Measurements from ENCODE around the gene WDR90. TPM values are rescaled to one million over a fixed set of nuclear protein-coding genes. Genes with fewer than 3 reads are reported as not detected.

The WDR90 gene
- 8.5 TPM in 2 replicates for total RNA-seq

DNA sequence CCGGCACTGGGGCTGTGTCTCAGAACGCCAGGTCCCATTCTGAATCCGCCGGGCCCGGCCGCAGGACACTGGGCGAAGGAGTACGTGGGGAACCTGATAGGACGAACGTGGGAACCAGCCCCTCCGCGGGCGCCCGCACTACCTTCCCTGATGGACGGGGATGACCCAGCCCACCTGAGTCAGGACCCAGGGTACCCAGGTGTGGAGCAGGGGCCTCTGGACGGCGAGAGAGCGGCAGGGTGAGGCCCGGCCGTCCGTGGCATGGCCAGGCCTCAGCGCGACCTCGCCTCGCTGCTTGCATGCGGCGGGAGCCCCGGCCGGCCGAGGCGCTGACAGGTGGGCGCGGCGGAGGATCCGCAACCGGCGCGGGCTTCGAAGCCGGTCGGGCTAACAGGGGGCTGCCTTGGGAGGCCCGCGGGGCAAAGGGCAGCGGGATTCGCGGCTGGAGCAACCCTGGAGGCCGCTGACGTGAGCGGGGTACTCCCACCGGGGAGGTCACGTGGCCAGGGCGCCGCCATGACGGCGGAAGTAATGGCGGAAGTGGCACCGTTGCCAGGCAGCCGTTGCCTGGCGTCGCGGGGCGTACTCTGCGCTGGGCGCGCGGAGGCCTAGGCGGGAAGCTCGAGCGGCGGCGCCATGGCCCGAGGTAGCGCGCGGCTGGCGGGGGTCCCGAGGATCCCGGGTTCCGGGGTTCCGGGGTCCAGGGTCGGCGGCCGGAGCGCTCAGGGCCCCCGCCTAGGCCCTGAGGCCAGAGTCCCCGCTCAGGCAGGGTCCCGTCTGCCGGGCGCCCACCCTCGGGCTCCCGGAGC, at the start of gene WDR90:
Gene WDR90, plus strand, starts transcription at position 585 of the 809 bp plus-strand sequence. Its CDS starts 52 bp downstream, at position 637.

DNA sequence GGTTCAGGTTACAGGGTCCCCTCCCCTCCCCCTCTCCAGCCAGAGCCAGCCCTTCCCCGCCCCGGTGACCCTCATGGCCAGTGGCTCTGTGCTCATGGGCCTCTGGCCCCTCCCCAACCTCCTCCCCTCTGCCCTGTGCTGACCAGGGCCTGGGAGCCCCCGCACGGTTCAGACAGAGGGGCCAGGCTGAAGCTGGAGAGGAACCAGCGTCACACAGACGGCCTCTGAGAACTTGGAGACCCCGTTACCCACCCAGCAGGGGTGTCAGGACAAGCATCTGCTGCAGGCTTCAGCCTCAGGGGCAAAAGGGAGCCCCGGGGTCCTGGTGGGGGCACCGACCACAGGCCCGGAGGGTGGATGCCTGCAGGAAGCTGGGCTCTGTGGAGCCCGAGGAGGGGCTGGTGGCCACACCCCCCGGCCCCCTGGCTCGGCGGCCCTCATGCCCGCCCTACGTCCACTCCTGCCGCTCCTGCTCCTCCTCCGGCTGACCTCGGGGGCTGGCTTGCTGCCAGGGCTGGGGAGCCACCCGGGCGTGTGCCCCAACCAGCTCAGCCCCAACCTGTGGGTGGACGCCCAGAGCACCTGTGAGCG, 18.3 kb upstream of the WDR90 start, which contains the start of gene WFIKKN1:
Gene WFIKKN1, plus strand, starts transcription at position 171 of the 591 bp plus-strand sequence. Its CDS starts 269 bp downstream, at position 440.

DNA sequence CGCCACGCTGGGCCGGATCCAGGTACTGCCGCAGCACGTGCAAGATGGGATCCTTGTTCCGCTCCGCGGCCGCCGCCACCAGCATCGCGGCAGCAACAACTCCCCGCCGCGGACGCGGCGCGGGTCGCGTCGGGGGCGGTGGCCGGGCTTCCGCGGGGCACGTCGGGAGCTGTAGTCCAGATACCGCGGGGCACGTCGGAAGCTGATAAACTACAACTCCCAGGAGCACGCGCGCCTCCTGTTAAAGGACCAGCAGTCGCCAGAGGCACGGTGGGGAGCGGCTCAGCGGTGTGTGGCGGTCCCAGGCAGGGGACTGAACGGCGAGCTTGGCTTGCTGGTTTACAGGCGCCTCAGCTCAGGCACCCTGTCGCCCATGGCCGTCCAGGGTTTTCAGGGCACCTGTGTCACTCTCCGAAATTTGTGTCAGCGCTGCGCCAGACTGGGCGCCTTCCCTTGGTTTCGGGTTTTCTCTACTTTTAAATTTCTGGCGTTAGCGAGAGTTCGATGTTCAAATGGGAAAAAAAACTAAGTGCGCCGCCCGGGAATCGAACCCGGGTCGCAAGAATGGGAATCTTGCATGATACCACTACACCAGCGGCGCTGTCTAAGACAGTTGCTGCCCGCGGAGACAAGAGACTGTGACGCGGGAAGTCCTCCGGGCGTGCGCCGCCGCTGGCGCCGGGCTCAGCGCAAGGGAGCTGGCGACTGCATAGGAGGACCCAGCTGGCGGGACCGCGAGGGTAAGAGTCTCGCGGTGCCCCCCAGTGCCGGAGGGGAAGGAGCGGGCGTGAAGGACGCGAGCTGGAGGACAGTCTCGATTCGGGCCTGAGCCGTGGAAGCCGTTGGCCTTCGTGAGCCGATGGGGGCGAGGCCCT, 12.7 kb upstream of the WDR90 start, which contains the start of gene METTL26:
Gene METTL26, minus strand, starts transcription at position 100 of the 875 bp plus-strand sequence. Its CDS starts 15 bp downstream, at position 85.

DNA sequence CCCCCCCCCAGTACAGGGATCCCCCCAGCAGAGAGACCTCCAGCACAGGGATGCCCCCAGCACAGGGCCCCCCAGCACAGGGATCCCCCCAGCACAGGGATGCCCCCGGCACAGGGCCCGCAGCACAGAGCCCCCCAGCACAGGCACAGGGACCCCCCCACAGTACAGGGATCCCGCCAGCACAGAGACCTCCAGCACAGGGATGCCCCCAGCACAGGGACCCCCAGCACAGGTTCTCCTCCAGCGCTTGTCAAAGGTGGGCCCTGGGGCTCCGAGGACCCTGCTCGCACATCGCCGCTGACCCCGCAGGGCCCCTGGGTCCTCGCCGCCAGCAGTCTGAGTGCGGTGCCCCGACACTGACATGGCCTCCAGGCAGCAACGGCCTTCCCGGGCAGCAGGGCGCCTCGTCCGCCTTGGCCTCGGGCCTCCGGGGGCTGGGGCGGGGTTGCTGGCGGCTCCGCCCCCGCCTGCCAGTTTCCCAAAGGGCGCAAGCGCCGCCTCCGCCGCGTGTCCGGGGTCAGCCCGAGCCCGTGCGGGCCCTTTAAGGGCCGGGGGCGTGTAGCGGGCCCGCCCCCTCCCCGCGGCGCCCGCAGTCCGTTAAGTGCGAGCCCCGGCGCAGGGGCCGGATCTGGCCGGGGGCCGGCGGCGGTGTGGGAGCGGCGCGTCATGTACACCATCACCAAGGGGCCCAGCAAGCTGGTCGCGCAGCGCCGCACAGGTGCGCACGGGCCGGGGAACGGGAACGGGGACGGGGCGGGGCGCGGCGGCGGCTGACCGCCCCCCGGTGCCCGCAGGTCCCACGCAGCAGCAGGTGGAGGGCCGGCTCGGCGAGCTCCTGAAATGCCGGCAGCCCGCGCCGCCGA, 7.6 kb upstream of the WDR90 start, which contains the start of gene MCRIP2:
Gene MCRIP2, plus strand, starts transcription at position 503 of the 863 bp plus-strand sequence. Its CDS starts 164 bp downstream, at position 667.

DNA sequence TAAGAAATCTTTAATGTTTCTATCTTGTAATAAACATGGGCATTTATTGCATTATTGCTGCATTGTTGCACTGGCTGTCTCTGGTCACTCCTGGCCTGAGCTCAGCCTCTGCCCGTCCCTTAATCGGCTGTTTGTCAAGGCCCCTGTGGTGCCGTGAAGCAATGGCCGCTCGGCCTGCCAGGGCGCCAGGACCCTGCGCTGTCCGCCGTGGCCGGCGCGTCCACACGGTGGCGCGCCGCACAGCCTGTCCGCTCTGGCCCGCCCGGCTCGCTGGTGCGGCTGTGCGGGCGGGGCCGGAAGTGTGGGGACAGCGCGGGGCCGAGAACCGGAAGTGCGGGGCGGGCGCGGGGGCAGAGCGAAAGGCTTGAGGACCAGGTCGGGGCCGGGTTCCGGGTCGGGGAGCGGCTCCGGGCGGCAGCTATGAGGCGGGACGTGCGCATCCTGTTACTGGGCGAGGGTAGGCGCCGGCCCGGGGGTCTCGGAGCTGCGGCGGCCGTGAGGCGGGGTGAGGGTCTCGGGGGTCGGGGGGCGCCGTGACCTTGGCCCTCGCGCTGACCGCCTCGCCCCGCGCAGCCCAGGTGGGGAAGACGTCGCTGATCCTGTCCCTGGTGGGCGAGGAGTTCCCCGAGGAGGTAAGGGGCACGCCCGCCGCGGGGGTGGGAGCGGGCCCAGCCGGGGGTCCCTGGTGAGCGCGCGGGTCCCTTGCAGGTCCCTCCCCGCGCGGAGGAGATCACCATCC, 18.8 kb downstream of the WDR90 start, which contains the start of gene RHOT2:
Gene RHOT2, plus strand, starts transcription at position 353 of the 739 bp plus-strand sequence. Its CDS starts 68 bp downstream, at position 421.

DNA sequence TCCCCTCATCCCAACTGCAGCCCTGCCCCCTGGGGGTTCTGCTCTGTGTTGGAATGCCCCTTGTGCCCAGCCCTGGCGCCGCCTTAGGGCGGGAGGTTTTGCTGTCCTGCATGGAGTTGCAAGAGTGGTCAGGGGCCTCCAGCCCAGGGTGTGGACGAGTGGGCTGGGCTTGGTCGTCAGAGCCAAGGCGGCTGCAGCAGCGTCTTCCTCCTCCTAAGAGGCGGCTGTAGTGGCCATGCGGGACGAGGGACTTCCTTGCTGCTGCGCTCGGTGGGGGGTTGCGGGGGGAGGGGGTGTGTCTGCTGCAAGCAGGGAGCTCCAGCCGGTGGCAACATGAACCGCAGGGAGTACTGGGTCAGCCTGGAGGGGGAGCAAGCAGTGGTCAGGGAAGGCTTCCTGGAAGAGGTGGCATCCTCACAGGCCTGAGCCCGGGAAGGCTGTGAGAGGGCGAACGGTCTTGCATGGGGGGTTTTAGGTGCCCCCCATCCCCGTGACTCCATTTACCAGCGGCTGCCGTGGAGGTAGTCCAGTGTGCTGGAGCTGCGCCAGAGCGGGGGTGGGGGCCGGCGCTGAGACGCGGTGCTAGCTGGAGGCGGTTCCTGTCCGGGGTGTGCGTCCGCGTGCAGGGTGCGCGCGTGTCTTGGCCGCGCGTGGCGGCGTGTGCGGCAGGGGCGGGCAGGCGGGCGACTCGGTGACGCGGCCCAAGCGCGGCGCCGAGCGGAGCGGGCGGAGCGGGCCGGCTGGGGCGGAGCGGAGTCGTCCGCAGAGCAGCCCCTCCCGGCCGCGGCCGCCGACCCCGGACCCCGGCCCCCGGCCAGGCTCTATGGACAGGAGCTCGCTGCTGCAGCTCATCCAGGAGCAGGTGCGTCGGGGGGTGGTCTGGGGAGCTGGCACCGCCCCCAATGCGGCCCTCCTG, 26.1 kb downstream of the WDR90 start, which contains the start of gene RHBDL1:
Gene RHBDL1, plus strand, starts transcription at position 704 of the 916 bp plus-strand sequence. Its CDS starts 120 bp downstream, at position 824.

DNA sequence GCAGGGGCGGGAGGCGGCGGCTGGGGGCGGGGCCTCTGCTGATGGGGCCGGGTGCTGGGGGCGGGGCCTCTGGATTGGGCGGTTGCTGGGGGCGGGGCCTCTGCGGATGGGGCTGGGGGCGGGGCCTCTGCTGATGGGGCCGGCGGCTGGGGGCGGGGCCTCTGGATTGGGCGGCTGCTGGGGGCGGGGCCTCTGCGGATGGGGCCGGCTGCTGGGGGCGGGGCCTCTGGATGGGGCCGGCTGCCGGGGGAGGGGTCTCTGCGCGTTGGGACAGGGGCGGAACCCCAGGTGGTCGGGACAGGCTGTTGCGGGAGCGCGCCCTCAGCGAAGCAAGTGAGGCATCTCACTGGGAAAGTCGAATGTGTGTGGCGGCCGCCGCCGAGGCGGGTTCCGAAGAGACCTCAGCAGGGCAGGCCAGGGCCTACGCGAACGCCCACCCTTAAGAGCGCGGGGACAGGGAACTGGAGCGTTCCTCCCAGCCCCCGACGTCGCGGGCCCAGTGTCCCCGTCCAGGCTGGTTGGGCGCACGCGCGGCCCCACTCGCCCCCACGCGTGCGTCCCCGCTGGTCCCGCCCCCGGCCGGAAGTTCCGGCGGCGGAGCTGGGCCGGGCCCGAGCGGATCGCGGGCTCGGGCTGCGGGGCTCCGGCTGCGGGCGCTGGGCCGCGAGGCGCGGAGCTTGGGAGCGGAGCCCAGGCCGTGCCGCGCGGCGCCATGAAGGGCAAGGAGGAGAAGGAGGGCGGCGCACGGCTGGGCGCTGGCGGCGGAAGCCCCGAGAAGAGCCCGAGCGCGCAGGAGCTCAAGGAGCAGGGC, 30.9 kb downstream of the WDR90 start, which contains the start of gene STUB1:
Gene STUB1, plus strand, starts transcription at position 597 of the 811 bp plus-strand sequence. Its CDS starts 116 bp downstream, at position 713.

DNA sequence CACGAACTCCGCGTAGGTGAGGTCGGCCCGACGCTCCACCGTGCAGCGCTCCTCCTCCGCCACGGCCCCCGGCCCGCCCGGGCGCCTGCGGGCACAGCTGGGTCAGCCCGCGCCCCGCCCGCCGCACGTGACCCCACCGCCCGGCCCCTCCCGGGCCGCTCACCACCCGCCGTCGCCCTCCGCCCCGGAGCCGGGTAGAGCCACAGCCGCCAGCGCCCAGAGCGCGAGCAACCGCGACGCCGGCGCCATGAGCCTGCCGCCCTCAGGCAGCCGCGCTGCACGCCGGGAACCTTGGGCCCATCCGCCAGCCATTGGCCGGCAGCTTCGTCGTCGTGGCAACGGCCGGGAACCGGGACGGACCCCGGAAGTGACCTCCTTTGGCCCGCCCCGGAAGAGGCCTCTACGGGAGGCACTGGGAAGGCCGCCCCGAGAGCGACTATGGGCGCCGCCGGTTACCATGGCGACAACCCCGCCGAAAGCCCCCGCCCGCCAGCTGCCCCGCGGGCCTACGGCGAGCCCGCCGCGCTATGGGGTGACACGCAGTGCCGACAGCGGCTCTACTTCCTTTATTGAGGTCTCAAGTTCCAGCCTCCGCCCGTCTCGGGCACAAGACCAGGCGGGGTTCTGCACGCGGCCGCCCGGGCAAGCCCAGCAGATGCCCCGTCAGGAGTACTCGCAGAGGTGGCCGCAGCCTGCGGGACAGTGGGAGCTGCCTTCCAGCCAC, 35.1 kb downstream of the WDR90 start, which contains the start of gene JMJD8:
Gene JMJD8, minus strand, starts transcription at position 264 of the 724 bp plus-strand sequence. Its CDS starts 15 bp downstream, at position 249.

DNA sequence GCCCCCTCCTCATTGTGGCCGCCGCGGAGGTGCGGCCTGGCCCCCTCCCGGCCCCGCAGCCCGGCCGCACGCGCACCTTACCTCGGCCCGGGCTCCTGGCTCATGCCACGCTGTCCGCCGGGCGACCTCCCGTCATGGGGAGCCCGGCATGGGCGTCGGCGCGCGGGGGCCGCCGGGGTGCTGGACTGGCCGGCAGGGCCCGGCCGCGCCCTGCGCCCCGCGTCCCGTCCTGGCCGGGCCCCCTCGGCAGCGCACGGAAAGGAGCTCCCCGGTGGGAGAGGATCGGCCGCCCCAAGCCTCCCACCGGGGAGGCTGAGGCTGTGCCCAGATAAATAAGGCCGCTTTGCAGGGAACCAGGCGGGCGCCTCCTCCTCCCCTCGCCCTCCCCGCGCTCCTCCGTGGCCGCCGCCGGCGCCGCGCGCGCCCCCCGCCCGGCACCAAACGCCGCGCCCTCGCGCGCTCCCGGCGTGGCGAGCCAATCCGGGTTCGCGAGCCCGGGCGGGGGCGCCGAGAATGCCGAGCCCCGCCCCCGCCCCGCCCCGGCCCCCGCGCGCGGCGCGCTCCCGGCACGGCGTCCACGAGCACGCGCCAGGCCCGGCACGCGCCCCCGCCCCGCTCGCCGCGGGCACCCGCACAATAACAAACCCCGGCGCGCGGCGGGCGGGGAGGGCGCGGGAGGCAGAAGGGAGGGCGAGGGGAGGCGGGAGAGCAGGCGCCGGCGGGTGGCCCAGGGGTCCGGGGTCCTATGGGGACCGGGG, 56.4 kb downstream of the WDR90 start, which contains the start of gene FBXL16:
Gene FBXL16, minus strand, starts transcription at position 371 of the 758 bp plus-strand sequence. CDS start 8,396 bp downstream, outside the sequence.

DNA sequence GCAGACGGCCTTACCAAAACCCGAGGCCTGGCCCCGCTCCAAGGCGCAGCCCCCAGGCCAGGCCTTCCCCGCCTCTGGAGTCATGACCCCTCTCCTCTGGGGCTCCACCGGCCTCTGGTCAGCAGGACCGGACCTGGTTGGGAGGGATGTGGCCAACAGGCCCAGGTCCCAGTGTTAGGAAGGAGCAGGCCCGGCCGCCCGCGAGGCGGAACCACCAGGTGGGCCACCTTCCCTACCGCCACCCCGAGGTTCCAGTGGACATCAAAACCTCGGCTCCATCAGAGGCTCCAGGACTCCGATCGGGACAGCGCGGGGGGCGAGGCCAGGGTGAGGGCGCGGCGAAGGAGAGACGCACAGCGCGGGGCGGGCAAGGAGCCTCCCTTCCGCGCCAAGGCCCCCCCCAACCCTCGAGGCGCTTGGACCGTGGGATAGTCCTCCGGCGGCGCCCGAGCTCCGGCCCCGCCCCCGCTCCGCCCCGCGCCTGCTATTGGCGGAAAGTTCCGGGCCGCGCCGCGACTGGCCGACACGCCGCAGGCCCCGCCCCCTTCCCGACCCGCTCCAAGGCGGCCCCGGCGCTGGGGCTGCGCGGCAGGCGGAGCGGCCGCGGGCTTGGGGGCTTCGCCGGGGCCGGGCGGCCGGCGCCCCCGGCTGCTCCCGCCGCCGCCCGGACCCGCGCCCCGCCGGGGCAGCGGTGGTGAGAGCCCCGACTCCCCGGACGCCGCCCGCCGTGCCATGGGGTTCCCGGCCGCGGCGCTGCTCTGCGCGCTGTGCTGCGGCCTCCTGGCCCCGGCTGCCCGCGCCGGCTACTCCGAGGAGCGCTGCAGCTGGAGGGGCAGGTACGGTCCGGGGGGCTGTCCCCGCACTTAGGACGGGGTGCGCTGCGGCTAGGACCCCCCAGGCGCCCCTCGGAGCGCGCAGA, 65.7 kb downstream of the WDR90 start, which contains the start of gene METRN:
Gene METRN, plus strand, starts transcription at position 561 of the 919 bp plus-strand sequence. Its CDS starts 172 bp downstream, at position 733.

Other genes with a start within 250 kb of the WDR90 start
- 3.7 and 11.8 TPM in 2 replicates for gene DECR2, start 247.5 kb upstream of the WDR90 start, total RNA-seq
- 17.5 and 18.0 TPM in 2 replicates for gene RAB11FIP3, start 223.7 kb upstream of the WDR90 start, total RNA-seq
- 13.9 and 15.9 TPM in 2 replicates for gene CAPN15, start 121.7 kb upstream of the WDR90 start, total RNA-seq
- gene PRR35, start 89.0 kb upstream of the WDR90 start, total RNA-seq, result not detected in 2 replicates
- 1.1 and 4.7 TPM in 2 replicates for gene NHLRC4, start 82.4 kb upstream of the WDR90 start, total RNA-seq
- gene PIGQ, start 79.4 kb upstream of the WDR90 start, total RNA-seq, result 16.7 and 23.0 TPM in 2 replicates
- 6.5 and 8.2 TPM in 2 replicates for gene RAB40C, start 59.3 kb upstream of the WDR90 start, total RNA-seq
- gene WFIKKN1, start 18.4 kb upstream of the WDR90 start, total RNA-seq, result 0.09 and 0.32 TPM in 2 replicates
- 66.9 and 80.2 TPM in 2 replicates for gene METTL26, start 13.1 kb upstream of the WDR90 start, total RNA-seq
- gene MCRIP2, start 7.5 kb upstream of the WDR90 start, total RNA-seq, result 9.0 and 12.9 TPM in 2 replicates
- gene RHOT2, start 18.8 kb downstream of the WDR90 start, total RNA-seq, result 30.1 and 32.0 TPM in 2 replicates
- 3.9 and 5.0 TPM in 2 replicates for gene RHBDL1, start 26.3 kb downstream of the WDR90 start, total RNA-seq
- 187 and 202 TPM in 2 replicates for gene STUB1, start 31.0 kb downstream of the WDR90 start, total RNA-seq
- 18.1 and 22.9 TPM in 2 replicates for gene JMJD8, start 35.0 kb downstream of the WDR90 start, total RNA-seq
- 3.8 and 5.2 TPM in 2 replicates for gene WDR24, start 41.0 kb downstream of the WDR90 start, total RNA-seq
- under 0.01 and 0.09 TPM in 2 replicates for gene FBXL16, start 56.4 kb downstream of the WDR90 start, total RNA-seq
- gene METRN, start 65.8 kb downstream of the WDR90 start, total RNA-seq, result 67.3 and 101 TPM in 2 replicates
- 12.5 and 23.6 TPM in 2 replicates for gene ANTKMT, start 71.8 kb downstream of the WDR90 start, total RNA-seq
- gene CCDC78, start 77.1 kb downstream of the WDR90 start, total RNA-seq, result 0.34 and 2.0 TPM in 2 replicates
- gene HAGHL, start 77.7 kb downstream of the WDR90 start, total RNA-seq, result 9.7 and 15.1 TPM in 2 replicates
- 24.3 and 32.0 TPM in 2 replicates for gene CIAO3, start 91.6 kb downstream of the WDR90 start, total RNA-seq
- gene MSLN, start 111.4 kb downstream of the WDR90 start, total RNA-seq, result not detected in 2 replicates
- gene RPUSD1, start 139.0 kb downstream of the WDR90 start, total RNA-seq, result 15.3 and 15.8 TPM in 2 replicates
- 1.7 and 3.0 TPM in 2 replicates for gene CHTF18, start 139.3 kb downstream of the WDR90 start, total RNA-seq
- not detected in 2 replicates for gene GNG13, start 151.4 kb downstream of the WDR90 start, total RNA-seq

Measured in bronchial smooth muscle cell (primary cell).